OCI-LY1 (cell line): ENCODE data around the gene PPP1CC.

ENCODE experiments used
- H2AFZ ChIP-seq: fragments of 200-600 bp; sonication (generic), shearing (Covaris generic); 2 replicates; pipeline ENCODE4 v1.6.0; 2014; ENCODE audit warnings: antibody characterized with exemption, mild to moderate bottlenecking, low read length
- H3F3A ChIP-seq: fragments of 200-600 bp; sonication (generic), shearing (Covaris generic); 2 replicates; pipeline ENCODE4 v1.6.0; 2014; ENCODE audit warnings: mild to moderate bottlenecking, antibody characterized with exemption, low read length, moderate library complexity; ENCODE audit not compliant: insufficient read depth
- H3K27ac ChIP-seq: fragments of 200-600 bp; sonication (generic); 2 replicates; pipeline ENCODE4 v1.5.1; 2014; ENCODE audit warnings: low read length, mixed run types, mild to moderate bottlenecking, low read depth; ENCODE audit not compliant: poor library complexity, severe bottlenecking
- H3K27me3 ChIP-seq: fragments of 200-600 bp; sonication (generic); 2 replicates; pipeline ENCODE4 v1.6.0; 2014; ENCODE audit warnings: antibody characterized with exemption, mild to moderate bottlenecking, low read length, moderate library complexity; ENCODE audit not compliant: insufficient read depth
- H3K36me3 ChIP-seq: fragments of 200-600 bp; sonication (generic); 2 replicates; pipeline ENCODE4 v1.6.1; 2014; ENCODE audit warnings: mild to moderate bottlenecking, antibody characterized with exemption, low read length, moderate library complexity, mixed read lengths; ENCODE audit not compliant: insufficient read depth
- H3K4me1 ChIP-seq: fragments of 200-600 bp; sonication (generic); 2 replicates; pipeline ENCODE4 v1.5.1; 2014; ENCODE audit warnings: mild to moderate bottlenecking, low read length, moderate library complexity; ENCODE audit not compliant: insufficient read depth, severe bottlenecking
- H3K4me2 ChIP-seq: fragments of 200-600 bp; sonication (generic), shearing (Covaris generic); 2 replicates; pipeline ENCODE4 v1.6.1; 2014; ENCODE audit warnings: low read length
- H3K4me3 ChIP-seq: fragments of 200-600 bp; sonication (generic); 2 replicates; pipeline ENCODE4 v1.5.1; 2014; ENCODE audit warnings: low read length, low read depth, mild to moderate bottlenecking, mixed read lengths; ENCODE audit not compliant: poor library complexity, severe bottlenecking
- H3K79me2 ChIP-seq: fragments of 200-600 bp; shearing (Covaris generic); 2 replicates; pipeline ENCODE4 v1.6.1; 2016; ENCODE audit warnings: mixed run types, low read length, mixed read lengths; ENCODE audit not compliant: insufficient read depth
- H3K9ac ChIP-seq: fragments of 200-600 bp; sonication (generic), shearing (Covaris generic); 2 replicates; pipeline ENCODE4 v1.6.1; 2014; ENCODE audit warnings: mild to moderate bottlenecking, low read length, mixed read lengths
- H3K9me2 ChIP-seq: fragments of 200-600 bp; sonication (generic), shearing (Covaris generic); 2 replicates; pipeline ENCODE4 v1.6.1; 2014; ENCODE audit warnings: low read depth, mild to moderate bottlenecking, low read length, mixed read lengths
- H3K9me3 ChIP-seq: fragments of 200-600 bp; shearing (Covaris generic); 2 replicates; pipeline ENCODE4 v1.6.1; 2014; ENCODE audit warnings: low read length, mixed read lengths
- H4K20me1 ChIP-seq: fragments of 200-600 bp; sonication (generic), shearing (Covaris generic); 2 replicates; pipeline ENCODE4 v1.6.0; 2016; ENCODE audit warnings: mild to moderate bottlenecking, low read length; ENCODE audit not compliant: insufficient read depth
- EZH2 ChIP-seq: fragments of 200-600 bp; sonication (generic), shearing (Covaris generic); IDR thresholded peaks from 2 replicates; pipeline ENCODE4 v1.8.0; 2017; ENCODE audit warnings: borderline replicate concordance, mixed run types, mild to moderate bottlenecking, antibody characterized with exemption, low read length, moderate library complexity, mixed read lengths
- TF ChIP-seq, protein P1 (sequence below): fragments of 200-600 bp; sonication (generic), shearing (Covaris generic); IDR thresholded peaks from 2 replicates; pipeline ENCODE4 v1.5.1; 2017; ENCODE audit warnings: mild to moderate bottlenecking, antibody characterized with exemption, low read length, moderate library complexity, mixed read lengths

Gene PPP1CC

DNA sequence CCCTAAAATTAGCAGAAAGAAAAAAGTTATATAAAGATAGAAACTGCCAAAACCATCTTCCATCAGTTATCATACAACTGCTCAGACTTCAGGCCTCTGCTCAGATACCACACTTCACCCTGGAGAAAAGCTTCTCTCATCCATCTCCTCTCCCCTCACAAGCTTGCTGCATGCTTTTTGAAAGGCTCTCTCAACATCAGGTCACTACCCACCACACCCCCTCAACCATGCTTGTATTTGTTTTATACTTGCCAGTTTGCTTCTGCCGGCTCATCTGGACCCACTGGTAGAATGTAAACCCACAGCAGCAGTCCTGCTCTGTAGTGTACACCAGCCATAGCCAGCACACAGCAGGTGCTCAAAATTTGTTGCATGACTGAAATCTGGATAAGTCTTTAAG lies 8.8 kb downstream of the PPP1CC start:
- Histone ChIP-seq H3K4me2 (no peak overlapping the region), H3K36me3 (peaks cover 71% of the 10 kb centered on the region), H3K79me2 (peaks cover 87% of the 10 kb centered on the region), H3K9ac (no peak overlapping the region), H3K9me3 (no peaks in the 10 kb centered on the region), H3K4me3 (no peak overlapping the region), H3K9me2 (no peaks in the 10 kb centered on the region), H3F3A (no peaks in the 10 kb centered on the region), H4K20me1 (no peaks in the 10 kb centered on the region), H2AFZ (no peak overlapping the region), H3K27me3 (no peaks in the 10 kb centered on the region), H3K4me1 (peaks cover 16% of the 10 kb centered on the region), H3K27ac (no peak overlapping the region)
- TF ChIP-seq, protein P1, sequence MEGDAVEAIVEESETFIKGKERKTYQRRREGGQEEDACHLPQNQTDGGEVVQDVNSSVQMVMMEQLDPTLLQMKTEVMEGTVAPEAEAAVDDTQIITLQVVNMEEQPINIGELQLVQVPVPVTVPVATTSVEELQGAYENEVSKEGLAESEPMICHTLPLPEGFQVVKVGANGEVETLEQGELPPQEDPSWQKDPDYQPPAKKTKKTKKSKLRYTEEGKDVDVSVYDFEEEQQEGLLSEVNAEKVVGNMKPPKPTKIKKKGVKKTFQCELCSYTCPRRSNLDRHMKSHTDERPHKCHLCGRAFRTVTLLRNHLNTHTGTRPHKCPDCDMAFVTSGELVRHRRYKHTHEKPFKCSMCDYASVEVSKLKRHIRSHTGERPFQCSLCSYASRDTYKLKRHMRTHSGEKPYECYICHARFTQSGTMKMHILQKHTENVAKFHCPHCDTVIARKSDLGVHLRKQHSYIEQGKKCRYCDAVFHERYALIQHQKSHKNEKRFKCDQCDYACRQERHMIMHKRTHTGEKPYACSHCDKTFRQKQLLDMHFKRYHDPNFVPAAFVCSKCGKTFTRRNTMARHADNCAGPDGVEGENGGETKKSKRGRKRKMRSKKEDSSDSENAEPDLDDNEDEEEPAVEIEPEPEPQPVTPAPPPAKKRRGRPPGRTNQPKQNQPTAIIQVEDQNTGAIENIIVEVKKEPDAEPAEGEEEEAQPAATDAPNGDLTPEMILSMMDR = no peak
- no peak for TF ChIP-seq EZH2

DNA sequence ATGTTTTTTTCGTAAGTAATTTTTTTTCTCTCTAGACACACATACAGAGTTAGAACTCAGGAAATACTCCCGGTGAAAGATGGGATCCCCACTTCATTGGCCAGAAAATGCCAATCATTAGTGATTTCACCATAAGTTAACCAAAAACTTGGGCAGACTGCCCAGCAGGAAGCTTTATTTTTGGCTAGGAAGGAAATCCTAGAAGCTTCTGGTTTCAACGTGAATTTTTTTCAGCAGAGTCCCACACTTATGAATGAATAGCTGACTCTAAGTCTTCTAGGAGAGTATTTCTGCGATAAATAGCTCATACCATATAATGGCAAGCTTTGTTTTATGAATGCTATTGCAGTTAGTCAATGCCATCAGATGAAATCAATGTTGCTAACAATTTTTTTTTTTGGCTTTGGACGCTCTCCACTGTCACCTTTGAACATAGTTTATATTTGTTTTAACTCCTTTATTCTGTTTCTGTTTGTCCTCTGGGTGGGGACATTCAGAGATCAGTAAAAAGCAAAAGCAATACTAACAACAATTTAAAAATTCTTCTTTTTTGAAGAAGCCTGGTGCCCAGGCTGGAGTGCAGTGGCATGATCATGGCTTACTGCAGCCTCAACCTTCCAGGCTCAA lies 9.5 kb downstream of the PPP1CC start:
- H3K27me3 ChIP-seq = no peaks in the 10 kb centered on the region
- no peaks in the 10 kb centered on the region for H3K9me3 ChIP-seq
- H2AFZ ChIP-seq = no peak overlapping the region
- H3F3A ChIP-seq = no peaks in the 10 kb centered on the region
- no peaks in the 10 kb centered on the region for H4K20me1 ChIP-seq
- TF ChIP-seq EZH2 = no peak
- TF ChIP-seq, protein P1 = no peak
- H3K4me2 ChIP-seq = no peak overlapping the region
- no peaks in the 10 kb centered on the region for H3K9me2 ChIP-seq
- no peak overlapping the region for H3K4me3 ChIP-seq
- peaks cover 80% of the 10 kb centered on the region for H3K79me2 ChIP-seq
- H3K4me1 ChIP-seq = peaks cover 9% of the 10 kb centered on the region
- no peak overlapping the region for H3K9ac ChIP-seq
- H3K36me3 ChIP-seq = peaks cover 77% of the 10 kb centered on the region
- H3K27ac ChIP-seq = no peak overlapping the region

DNA sequence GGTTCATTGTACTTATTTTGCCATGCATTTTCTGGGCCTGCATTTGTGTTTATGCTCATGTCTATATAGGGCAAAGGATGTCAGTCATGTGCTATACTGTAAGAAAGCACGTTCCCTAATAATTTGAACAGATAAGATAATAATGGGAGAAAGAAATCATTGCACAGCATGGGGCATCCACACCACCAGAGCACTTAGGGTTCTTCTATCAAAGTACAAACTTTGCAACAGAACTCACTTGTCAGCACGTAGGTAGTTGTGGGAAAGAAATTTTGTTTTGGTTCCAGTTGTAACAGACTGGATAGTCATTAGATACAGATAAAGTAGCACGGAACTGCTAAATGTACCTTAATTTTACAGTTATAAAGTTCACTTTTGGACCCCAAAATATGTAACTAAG lies 10.1 kb downstream of the PPP1CC start:
- Histone ChIP-seq H3K4me3 (no peak overlapping the region), H3K9me2 (no peaks in the 10 kb centered on the region), H3K9me3 (no peaks in the 10 kb centered on the region), H3K4me2 (no peak overlapping the region), H4K20me1 (no peaks in the 10 kb centered on the region), H3K27me3 (no peaks in the 10 kb centered on the region), H2AFZ (no peak overlapping the region), H3K9ac (no peak overlapping the region), H3K4me1 (peaks cover 3% of the 10 kb centered on the region), H3F3A (no peaks in the 10 kb centered on the region), H3K27ac (no peak overlapping the region), H3K36me3 (peaks cover 71% of the 10 kb centered on the region), H3K79me2 (peaks cover 74% of the 10 kb centered on the region)
- TF ChIP-seq, protein P1 = no peak
- no peak for TF ChIP-seq EZH2
